NCI-H2196 treated with DMSO at 0.1 percent for 48 hours (cell line): ENCODE measurements around the gene ROR1.

Source experiments
- DNase-seq: peaks from one replicate; lab custom pipeline; 2025; ENCODE audit not compliant: unreplicated experiment; lab: John Stamatoyannopoulos, UW

The ROR1 gene

GRCh38 chr1:64126581-64126980, 352.8 kb downstream of the ROR1 start:
- no peak for DNase-seq

GRCh38 chr1:64127297-64127696, 353.5 kb downstream of the ROR1 start:
- DNase-seq = no peak

DNA sequence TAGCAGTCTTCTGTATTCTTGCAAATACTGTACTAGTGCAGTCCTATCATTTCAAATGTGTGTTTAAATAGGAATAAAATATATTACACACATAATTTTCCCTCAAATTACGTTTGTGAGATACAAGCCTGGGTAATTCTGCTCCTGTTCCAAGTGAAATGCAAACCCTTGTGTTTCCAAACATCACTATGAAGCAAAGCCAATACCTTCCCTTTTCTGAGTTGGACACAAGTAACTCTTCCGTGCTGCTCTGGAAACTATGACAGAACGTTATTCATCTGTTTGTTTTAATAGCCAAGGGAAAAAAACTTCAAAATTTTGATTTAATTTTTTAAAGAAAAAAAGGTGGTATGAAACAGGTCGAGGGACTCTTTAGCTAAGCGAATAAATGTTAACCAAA, 355.9 kb downstream of the ROR1 start:
- DNase-seq = no peak

DNA sequence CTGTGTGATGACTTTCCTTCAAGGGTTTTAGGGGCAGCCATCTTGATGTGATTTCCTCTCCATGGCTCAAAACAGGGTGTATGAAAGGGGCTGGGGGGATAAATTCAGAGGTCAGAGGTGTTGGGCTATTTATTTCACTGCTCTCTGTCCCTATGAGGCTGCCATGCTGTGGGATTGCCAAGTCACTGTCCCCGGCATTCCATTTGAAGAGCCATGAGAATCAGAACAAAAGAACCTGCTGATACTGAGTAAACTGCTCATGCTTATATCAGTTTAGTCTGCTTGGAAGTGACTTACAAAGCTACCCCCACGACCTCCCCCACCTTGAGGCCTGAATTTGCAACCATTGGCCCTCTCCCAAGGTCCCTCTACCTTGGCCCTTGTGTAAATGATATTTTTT, 357.3 kb downstream of the ROR1 start:
- no peak for DNase-seq

GRCh38 chr1:64133036-64133435, 359.2 kb downstream of the ROR1 start:
- DNase-seq = no peak

DNA sequence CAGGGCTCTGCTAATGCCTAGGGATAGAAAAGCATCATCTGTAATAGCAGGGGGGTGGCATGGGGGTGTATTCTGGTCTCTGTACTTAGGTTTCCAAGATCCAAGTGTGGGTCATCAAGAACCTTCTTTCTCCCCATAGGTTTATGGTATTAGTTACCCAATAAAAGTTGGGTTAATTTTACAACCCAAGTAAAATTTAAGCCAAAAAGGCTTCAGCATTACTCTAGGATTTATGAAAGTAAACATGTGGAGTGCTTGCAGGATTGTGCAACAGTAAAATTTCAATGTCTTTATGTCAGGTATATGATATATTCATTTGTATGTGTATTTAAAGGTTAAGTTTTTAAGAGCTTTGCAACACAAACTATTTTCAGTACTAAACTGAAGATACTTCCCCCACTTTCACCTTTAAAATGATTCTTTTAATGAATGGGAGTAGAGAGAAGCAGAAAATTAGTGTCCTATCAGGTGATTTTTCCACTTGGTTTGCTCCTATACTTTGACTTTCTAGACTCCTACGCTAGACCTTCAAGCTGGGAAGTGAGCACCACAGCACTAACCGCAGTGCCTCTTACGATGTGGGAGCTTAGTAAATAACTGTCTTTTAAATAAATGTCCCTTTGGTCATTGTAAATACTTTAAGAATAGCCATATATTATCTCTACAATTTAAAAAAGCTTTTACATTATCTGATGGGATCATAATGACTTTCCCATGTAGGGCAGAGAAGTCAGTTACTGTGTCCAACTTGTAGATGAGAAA, 361.8 kb downstream of the ROR1 start:
- DNase-seq = no peak

DNA sequence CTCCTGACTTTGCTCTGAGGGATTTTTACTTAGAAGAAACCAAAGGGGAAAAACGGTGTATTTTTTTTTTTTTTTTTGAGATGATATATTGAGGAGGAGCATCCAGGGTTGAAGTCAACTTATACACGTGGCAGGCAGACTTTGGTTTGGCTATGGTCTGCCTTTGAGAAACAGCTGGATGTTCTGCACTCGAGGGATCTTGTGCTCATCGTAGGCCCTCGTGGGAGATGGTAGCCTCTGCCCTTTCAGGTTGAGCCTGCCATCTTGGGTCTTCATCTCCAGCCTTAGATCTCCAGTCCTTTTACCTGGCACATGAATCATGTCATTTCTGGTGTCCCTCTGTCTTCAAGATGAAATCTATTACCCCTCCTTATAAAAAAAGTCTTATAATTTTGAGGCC, 362.5 kb downstream of the ROR1 start:
- DNase-seq = no peak

DNA sequence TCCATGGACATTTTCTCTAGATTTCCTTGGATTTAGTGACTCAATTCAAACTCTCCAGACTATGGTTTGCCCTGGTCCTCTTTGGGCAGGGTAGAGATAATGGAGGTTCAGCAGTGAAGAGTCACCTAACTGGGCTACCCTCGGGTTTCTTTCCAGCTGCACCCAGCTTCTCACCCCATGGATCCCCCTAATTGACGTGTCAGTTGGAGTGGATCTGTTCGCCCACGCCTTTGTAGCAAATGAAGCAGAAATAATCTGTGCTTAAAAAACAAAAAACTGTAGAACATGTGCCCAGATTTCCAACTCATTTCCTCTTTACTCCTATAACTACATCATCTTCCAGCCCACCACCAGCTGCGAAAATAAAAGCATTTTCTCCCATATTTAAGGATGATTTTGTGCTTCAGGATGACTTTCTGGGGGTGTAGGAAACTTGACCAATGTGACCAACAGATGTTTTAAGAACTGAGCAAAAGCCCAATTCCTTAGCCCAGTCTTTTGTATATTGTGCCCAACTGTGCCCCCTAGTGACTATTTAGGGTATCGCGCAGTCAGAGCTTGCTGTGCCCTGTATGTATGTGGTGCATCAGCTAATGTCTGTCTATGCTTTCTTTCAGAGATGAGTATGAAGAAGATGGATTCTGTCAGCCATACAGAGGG, 363.1 kb downstream of the ROR1 start:
- DNase-seq = peak; percentile 47

DNA sequence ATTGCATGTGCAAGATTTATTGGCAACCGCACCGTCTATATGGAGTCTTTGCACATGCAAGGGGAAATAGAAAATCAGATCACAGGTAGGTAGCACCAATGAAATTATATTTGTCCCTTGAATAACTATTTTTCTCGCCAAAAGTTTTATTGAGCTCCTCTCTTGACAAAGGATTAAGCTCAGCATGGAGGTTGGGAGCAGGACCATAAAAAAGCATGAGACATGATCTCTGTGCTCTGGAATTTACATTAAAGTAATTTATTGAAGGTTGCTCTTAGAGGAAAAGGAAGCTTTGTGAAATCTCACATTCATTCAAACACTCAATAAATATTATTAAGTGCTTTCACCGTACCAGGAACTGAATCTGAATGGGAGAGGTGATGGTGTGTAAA, 363.6 kb downstream of the ROR1 start:
- no peak for DNase-seq

- DNase-seq = no peak
These were observed 366.1 kb downstream of the ROR1 start for GRCh38 chr1:64139877-64140276.

DNA sequence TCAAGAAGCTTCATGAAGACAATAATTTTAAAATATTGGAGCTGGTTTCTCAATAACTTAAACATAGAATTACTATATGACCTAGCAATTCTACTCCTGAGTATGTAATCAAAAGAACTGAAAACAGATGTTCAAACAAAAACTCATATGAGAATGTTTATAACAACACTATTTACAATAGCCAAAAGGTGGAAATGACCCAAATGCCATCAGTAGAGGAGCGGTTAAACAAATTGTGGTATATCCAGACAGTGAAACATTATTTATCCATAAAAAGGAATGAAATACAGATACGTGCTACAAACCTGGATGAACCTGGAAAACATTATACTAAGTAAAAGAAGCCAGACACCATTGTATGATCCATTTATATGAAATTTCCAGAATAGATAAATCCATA, 366.8 kb downstream of the ROR1 start:
- DNase-seq = no peak

GRCh38 chr1:64147045-64147724, 373.4 kb downstream of the ROR1 start:
- no peak for DNase-seq

- no peak for DNase-seq
These were observed 373.9 kb downstream of the ROR1 start for GRCh38 chr1:64147759-64148158.

- no peak for DNase-seq
These were observed 376.4 kb downstream of the ROR1 start for GRCh38 chr1:64150266-64150665.

DNA sequence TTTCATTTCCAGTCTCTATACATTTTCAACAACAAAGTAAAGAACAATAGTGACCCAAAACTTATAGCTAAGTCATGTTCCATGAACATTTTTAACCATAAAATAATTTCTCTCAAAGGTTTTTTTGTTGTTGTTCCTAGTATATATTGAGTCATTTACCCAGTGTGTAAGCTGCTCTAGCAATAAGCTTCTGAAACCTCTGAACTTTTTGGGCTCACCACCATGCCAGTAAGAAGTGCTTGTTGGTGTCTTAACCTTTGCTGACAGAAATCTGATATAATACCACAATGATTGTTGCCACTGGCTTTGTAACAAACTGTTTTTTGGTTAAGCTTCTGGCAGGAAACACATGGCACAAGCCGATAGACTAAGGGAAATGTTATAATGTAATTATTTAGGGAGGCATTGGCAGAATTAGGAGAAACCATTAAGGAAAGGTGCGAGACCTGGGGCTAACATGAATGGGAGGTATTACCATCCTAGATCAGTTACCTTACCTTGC, 377.0 kb downstream of the ROR1 start:
- no peak for DNase-seq

- no peak for DNase-seq
These were observed 381.5 kb downstream of the ROR1 start for GRCh38 chr1:64155278-64155677.

DNA sequence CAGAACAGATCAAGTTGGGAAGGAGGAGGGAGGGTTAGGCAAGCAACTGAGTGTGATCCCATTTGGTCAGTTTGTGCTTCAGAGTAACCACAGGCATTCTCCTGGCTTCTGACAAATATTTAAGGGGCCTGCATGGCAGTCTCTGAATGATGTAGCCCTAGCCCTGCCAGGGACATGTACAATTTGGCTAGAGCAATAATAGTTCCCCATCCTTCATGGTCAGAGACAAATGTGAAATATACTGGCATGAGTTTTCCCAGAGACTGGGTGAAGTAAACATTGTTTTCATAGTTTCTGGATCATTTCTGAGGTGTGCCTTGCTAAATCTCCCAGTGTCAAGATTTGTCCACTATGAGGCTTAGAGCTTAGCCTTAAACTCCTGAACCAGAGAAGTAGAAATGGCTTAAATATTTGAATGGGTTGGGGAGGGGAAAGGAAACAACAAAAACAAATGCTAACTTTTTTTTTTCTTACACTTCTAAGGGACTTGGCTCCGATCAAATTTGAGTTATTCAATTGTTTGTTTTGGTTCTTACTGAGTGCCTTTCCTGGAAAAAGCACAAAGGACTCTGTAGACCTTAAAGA, 387.6 kb downstream of the ROR1 start:
- no peak for DNase-seq

DNA sequence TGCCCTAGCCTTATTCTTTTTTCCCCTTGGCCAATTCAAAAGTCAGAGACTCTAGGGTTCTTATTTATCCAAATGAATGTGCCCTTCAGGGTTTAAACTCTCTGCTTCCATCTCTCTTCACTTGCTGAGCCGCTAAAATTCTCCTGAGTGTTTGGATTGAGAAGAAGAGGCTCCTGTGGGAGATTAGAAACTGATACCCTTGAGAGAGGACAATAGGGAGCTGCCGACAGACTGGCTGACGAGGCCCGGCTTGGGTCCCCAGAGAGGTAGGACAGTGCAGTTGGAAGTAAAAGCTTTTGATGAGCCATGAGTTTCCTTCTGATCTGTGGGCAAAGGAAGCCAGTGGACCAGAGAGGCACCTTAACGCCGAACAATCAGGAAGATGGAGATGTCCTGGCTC, 388.3 kb downstream of the ROR1 start:
- DNase-seq = no peak

DNA sequence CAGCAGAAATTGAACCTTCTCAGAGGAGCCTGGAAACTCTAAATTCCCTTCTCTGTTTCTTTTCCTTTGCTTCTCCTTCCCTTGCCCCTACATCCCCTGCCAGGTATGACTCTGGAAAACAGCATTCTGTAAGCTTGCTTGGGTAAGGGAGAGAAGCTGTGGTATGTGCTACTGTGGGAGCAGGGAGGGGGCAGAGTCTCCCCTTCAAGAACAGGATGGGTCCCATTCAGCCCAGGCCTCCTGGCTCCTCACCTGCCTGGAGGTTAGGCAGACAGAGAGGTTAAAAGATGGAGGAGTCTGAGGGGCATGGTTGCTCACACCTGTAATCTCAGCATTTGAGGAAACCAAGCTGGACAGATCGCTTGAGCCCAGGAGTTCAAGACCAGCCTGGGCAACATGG, 389.0 kb downstream of the ROR1 start:
- no peak for DNase-seq

DNA sequence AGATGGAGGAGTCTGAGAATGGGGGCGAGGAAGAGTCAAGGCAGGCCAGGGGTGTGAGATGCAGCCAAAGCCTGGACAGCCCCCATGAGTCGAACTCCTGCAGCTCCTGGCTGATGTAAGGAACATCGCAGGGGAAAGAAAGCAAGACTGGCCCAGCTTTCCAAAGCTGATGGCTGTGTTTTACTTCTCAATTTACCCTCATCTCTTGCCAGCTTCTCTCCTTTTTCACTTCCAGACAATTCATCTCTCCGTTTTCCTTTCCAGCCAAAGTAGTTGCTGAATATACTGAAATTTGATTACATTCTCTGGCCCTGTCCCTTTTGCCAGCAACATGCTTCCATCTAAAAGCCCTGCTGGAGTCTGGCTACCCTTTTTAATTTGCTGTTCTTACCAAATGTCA, 389.6 kb downstream of the ROR1 start:
- DNase-seq = no peak

DNA sequence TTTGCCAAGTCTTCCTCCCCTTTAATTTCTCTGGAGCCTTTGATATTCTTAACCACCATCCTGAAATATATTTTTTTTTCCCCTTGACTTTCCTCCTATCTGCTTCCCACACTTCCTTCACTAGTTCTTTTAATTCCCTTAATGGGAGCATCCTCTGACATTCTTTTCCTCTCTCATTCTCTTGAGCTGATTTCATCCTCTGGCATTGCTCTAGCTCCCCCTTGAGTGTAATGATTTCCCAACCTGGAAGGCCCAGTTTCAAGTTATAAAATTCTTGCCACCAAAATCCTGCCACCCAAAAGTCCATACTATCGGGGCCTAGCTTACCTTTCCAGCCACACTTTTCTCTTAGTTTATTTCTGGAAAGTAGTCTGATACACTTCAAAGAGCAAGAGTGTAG, 390.2 kb downstream of the ROR1 start:
- DNase-seq = peak; percentile 16

- no peak for DNase-seq
These were observed 392.8 kb downstream of the ROR1 start for GRCh38 chr1:64166629-64167028.
